NCI-H345 (cell line): Measurements from ENCODE around the gene CPNE2.
A peak's percentile ranks its signal among the peaks of the same experiment; 100 is the strongest.
"Not testable (repeated sequence)": the region's sequence is repeated elsewhere in the genome, so short reads cannot be mapped to it uniquely, and the experiment has no call there.

ENCODE experiments used
- DNase-seq: peaks from one replicate; lab custom pipeline; 2025; lab: John Stamatoyannopoulos, UW

The CPNE2 gene

GRCh38 chr16:57069635-57070370, 22.6 kb upstream of the CPNE2 start:
- no peak for DNase-seq

GRCh38 chr16:57070424-57070823, 22.0 kb upstream of the CPNE2 start:
- no peak for DNase-seq

- DNase-seq = not testable (repeated sequence)
These were observed 21.2 kb upstream of the CPNE2 start for GRCh38 chr16:57071081-57071732.

- no peak for DNase-seq
These were observed 20.4 kb upstream of the CPNE2 start for GRCh38 chr16:57071831-57072582.

- DNase-seq = no peak
These were observed 19.6 kb upstream of the CPNE2 start for GRCh38 chr16:57072616-57073275.

GRCh38 chr16:57077714-57078113, 14.7 kb upstream of the CPNE2 start:
- no peak for DNase-seq

- no peak for DNase-seq
These were observed 10.6 kb upstream of the CPNE2 start for GRCh38 chr16:57081744-57082143.

- DNase-seq = no peak
These were observed 9.7 kb upstream of the CPNE2 start for GRCh38 chr16:57082664-57083063.

GRCh38 chr16:57083485-57084126, 8.8 kb upstream of the CPNE2 start:
- DNase-seq = no peak

GRCh38 chr16:57084257-57084770, 8.1 kb upstream of the CPNE2 start:
- DNase-seq = peak; percentile 63

GRCh38 chr16:57084996-57085395, 7.4 kb upstream of the CPNE2 start:
- no peak for DNase-seq

- DNase-seq = no peak
These were observed 5.4 kb upstream of the CPNE2 start for GRCh38 chr16:57087003-57087402.

- peak; percentile 80 for DNase-seq
These were observed 3.0 kb upstream of the CPNE2 start for GRCh38 chr16:57089406-57089805.

GRCh38 chr16:57091200-57091974, 996 bp upstream of the CPNE2 start:
- DNase-seq = peak; percentile 37

GRCh38 chr16:57092786-57093411, 516 bp downstream of the CPNE2 start:
- peak; percentile 23 for DNase-seq

GRCh38 chr16:57093666-57094564, 1.5 kb downstream of the CPNE2 start:
- no peak for DNase-seq

- no peak for DNase-seq
These were observed 2.5 kb downstream of the CPNE2 start for GRCh38 chr16:57094911-57095310.

GRCh38 chr16:57096192-57096591, 3.8 kb downstream of the CPNE2 start:
- DNase-seq = no peak

GRCh38 chr16:57096793-57097192, 4.4 kb downstream of the CPNE2 start:
- no peak for DNase-seq
